Sigmoid colon (tissue), 7 donors: ENCODE results near the gene EHHADH. TPM values are rescaled to one million over a fixed set of nuclear protein-coding genes. Genes with fewer than 3 reads are reported as not detected.
A peak's percentile ranks its signal among the peaks of the same experiment; 100 is the strongest.

ENCODE experiments used
- DNase-seq: peaks from one replicate; pipeline ENCODE4 v3.0.0-alpha.2; 2019
- H3K27ac ChIP-seq, 4 donors: fragments of 200-600 bp; sonication (generic); one replicate each; pipeline ENCODE4 v1.5.1; 2016 to 2019; ENCODE audit warnings: mild to moderate bottlenecking in 1 of 4
- H3K27me3 ChIP-seq, 3 donors: fragments of 200-600 bp; sonication (generic); one replicate each; pipeline ENCODE4 v1.5.1; 2019; ENCODE audit warnings: mild to moderate bottlenecking in 1 of 3
- H3K36me3 ChIP-seq, 4 donors: fragments of 200-600 bp; sonication (generic); one replicate each; pipeline ENCODE4 v1.5.1; 2016 to 2019
- H3K4me1 ChIP-seq, 4 donors: fragments of 200-600 bp; sonication (generic); one replicate each; pipeline ENCODE4 v1.5.1; 2017 to 2019
- H3K4me3 ChIP-seq, 4 donors: fragments of 200-600 bp; sonication (generic); one replicate each; pipeline ENCODE4 v1.5.1; 2017 to 2019; ENCODE audit warnings: mild to moderate bottlenecking in 2 of 4, moderate library complexity in 1 of 4
- H3K9me3 ChIP-seq, 4 donors: fragments of 200-600 bp in 3 of 4; sonication (generic) in 3 of 4; one replicate each; pipeline versions ENCODE4 v1.5.1 to v1.6.1; 2013 to 2019
- EP300 ChIP-seq, 4 donors: sonication (generic); formaldehyde crosslinking; IDR thresholded peaks; one replicate each; pipeline ENCODE4 v1.6.1; 2017; ENCODE audit warnings: antibody characterized with exemption in 4 of 4
- POLR2A ChIP-seq, 2 donors: fragments of 450-650 bp; IDR thresholded peaks; one replicate each; pipeline ENCODE4 v1.6.1; 2016; ENCODE audit warnings: antibody characterized with exemption in 2 of 2, mild to moderate bottlenecking in 2 of 2, moderate library complexity in 2 of 2
- POLR2AphosphoS5 ChIP-seq, 4 donors: sonication (generic); formaldehyde crosslinking; IDR thresholded peaks; one replicate each; pipeline ENCODE4 v1.6.1; 2017; ENCODE audit warnings: antibody characterized with exemption in 4 of 4
- WGBS, 2 donors: extraction: QIAGEN DNeasy Blood & Tissue Kit; methylation state at CpG; one replicate each; pipeline ENCODE4 v1.1.7; 2013; 5-methylcytosine and 5-hydroxymethylcytosine counted together
- intact Hi-C: fragments of 100-400 bp; cut with DNase I; formaldehyde crosslinking; loops from one replicate; pipeline ENCODE4 v1.15.1; 2023
- polyA plus RNA-seq, 3 donors: library from polyadenylated mRNA; stranded (reverse); fragments of 200-250 nt; gene quantifications; one replicate each; pipeline ENCODE4 v1.2.3, GENCODE V29; 2013
- total RNA-seq, 4 donors: library from RNA; depleted of rRNA; stranded (reverse); fragments of >200 nt; gene quantifications; one replicate each; pipeline ENCODE4 v1.1.0, GENCODE V29; 2016
- TF ChIP-seq, protein P1 (sequence below), 4 experiments: fragments of 450-650 bp in 3 of 4; fragments of 200-600 bp in 1 of 4; IDR thresholded peaks; one replicate each; pipeline ENCODE4 v1.5.1; 2016 to 2019; ENCODE audit warnings: antibody characterized with exemption in 4 of 4, mild to moderate bottlenecking in 3 of 4, moderate library complexity in 2 of 4
- donor health status: healthy with polysubstance abuse.
- donor health status: Bipolar disorder and iron deficiency.
- donor health status: healthy.

EHHADH gene
- total and polyA plus RNA-seq, 7 donors: 1.9 to 20.8 (median 7.5) TPM

DNA sequence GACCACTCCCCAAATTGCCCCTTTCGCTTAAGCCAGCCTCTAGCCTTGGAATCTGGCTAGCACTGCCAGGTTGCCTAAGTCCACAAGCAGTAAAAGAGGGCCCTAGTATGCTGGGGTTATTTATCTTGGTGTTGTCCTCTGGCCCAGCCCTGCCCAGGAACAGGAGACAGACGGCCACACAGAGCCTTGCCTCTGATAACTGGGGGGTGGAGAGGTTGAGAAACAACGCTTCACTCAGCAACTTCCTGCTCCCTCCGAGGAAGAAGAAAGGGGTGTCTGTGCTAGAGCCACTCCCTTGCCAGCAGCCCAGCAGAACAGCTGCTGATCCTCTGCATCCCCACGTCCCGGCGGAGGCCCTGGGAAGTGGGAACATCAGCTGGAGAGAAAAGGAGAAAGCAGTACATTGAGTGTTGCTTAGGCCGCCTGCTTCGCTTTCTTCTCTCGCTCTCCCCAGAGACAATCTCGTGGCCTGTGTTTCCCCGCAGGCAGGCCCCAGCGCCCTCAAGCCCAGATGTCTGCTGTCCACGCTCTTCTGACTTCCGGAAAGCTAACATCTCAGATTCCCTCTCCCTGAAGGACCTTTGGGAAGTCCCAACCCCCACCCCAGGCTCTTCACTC lies 78.4 kb downstream of the EHHADH start:
- peak overlapping the region; percentile 14 to 67 (median 58) for H3K27ac ChIP-seq
- DNase-seq: peak; percentile 82
- no peaks in the 10 kb centered on the region for H3K27me3 ChIP-seq
- no peaks in the 10 kb centered on the region for H3K9me3 ChIP-seq
- no peaks in the 10 kb centered on the region for H3K36me3 ChIP-seq
- intact Hi-C loops: loop anchor here (2.0 to 10.0 kb wide), 2 partner anchors 21 to 301 kb away; no protein-coding TSS in a partner anchor
- no peak overlapping the region for H3K4me3 ChIP-seq
- peaks cover 0 to 14% (median 11%) of the 10 kb centered on the region in 4 donors for H3K4me1 ChIP-seq
- WGBS, 2 donors: 9 to 27% methylated on average over 15 of the region's 15 CpGs
- TF ChIP-seq, protein P1, sequence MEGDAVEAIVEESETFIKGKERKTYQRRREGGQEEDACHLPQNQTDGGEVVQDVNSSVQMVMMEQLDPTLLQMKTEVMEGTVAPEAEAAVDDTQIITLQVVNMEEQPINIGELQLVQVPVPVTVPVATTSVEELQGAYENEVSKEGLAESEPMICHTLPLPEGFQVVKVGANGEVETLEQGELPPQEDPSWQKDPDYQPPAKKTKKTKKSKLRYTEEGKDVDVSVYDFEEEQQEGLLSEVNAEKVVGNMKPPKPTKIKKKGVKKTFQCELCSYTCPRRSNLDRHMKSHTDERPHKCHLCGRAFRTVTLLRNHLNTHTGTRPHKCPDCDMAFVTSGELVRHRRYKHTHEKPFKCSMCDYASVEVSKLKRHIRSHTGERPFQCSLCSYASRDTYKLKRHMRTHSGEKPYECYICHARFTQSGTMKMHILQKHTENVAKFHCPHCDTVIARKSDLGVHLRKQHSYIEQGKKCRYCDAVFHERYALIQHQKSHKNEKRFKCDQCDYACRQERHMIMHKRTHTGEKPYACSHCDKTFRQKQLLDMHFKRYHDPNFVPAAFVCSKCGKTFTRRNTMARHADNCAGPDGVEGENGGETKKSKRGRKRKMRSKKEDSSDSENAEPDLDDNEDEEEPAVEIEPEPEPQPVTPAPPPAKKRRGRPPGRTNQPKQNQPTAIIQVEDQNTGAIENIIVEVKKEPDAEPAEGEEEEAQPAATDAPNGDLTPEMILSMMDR (IDR thresholded peaks at IDR 0.05): no peak
- TF ChIP-seq POLR2AphosphoS5 (IDR thresholded peaks at IDR 0.05): peak in 2 of 4 donors; percentile 34 to 52

DNA sequence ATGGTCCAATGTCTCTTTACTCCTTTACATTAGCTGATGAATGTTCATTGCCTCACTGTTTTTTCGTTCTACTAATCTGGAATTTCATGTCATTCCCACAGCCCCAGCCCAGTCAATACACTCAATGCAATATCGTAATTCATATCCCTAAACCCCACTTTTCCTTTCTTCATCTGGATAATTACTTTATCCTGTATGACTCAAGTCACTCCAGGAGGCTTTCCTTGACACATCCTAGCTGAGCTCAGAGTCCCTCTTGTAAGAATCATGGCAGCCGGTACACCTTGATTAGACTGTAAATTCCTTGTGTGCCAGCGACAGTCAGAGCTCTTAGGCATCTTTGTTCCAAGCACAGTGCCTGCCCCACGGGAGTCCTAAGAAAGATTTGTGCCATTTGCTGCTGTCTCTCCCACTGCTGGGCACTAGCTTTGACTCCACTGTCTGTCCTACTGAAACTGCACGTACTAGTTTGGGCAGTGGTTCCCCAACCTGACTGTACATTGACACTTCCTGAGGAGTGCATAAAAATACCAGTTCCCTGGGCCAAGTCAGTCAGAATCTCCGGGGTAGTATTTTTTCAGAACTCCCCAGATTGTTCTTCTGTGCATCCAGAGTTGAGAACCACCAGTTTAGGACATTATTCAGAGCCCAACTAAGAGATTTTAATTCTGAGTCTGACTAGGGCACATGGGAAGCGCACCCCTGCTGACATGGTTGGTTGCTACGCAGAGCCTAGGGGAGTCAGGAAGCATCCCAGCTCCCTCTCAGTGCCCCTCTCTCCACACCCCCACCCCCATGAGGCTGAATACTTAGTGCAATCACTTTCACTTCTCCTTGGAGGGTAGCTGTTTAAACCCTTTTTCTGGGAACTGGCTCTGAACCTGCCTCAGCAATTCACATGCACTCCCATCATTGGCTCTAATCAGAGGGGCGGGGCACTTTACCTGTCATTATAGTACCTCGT lies 81.5 kb downstream of the EHHADH start:
- no peak overlapping the region for H3K27ac ChIP-seq
- peaks cover 0 to 14% (median 11%) of the 10 kb centered on the region in 4 donors for H3K4me1 ChIP-seq
- TF ChIP-seq EP300 (IDR thresholded peaks at IDR 0.05) (no peak), POLR2AphosphoS5 (IDR thresholded peaks at IDR 0.05) (no peak), POLR2A (IDR thresholded peaks at IDR 0.05) (no peak)
- TF ChIP-seq, protein P1 (IDR thresholded peaks at IDR 0.05): no peak
- no peaks in the 10 kb centered on the region for H3K27me3 ChIP-seq
- no peak for DNase-seq
- H3K4me3 ChIP-seq: no peak overlapping the region
- H3K36me3 ChIP-seq: no peaks in the 10 kb centered on the region
- no peaks in the 10 kb centered on the region for H3K9me3 ChIP-seq
- WGBS, 2 donors: 79 to 85% methylated on average over 11 of the region's 11 CpGs
- intact Hi-C loops: loop anchor here (10.0 kb wide), 1 partner anchor 298 kb away; no protein-coding TSS in a partner anchor

DNA sequence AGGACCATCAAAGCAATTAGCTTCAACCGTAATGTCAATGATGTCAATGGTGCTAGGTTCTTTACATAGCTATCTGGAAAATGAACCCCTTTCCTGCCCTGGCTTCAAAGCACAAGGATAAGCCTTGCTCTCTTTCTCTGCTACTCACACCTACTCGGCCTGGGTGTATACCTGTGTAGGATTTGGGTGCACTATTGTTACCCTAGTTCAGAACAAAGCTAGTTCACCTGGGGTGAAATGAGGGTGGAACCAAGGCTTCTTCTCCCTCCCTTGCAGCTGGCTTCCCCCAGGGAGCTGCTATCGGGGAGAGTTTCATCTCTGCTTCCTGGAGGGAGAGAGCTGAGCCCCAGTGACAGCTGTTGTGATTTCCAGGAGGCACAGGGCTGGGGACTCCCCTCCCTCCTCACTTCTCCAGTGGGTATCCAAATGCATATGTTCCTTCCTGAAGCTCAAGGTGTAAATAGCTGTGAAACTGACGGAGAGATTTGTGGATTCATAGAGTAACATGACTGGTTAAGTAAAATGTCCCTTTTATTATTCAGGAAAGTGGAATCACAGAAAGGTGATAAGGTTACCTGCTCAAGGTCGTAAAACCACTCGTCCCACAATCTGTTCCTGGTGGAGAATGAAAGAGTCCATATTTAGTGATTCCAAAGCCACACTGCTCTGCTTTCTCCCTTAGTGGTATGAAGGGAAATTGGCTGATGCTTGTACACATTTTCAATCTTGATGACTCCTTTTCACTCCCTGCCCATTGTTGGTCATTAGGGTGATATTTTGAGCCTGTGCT lies 89.2 kb downstream of the EHHADH start:
- no peaks in the 10 kb centered on the region for H3K36me3 ChIP-seq
- no peak for DNase-seq
- no peaks in the 10 kb centered on the region for H3K4me1 ChIP-seq
- H3K27ac ChIP-seq: no peak overlapping the region
- H3K9me3 ChIP-seq: no peaks in the 10 kb centered on the region
- TF ChIP-seq EP300 (IDR thresholded peaks at IDR 0.05) (no peak), POLR2AphosphoS5 (IDR thresholded peaks at IDR 0.05) (no peak), POLR2A (IDR thresholded peaks at IDR 0.05) (no peak)
- TF ChIP-seq, protein P1 (IDR thresholded peaks at IDR 0.05): no peak
- no peaks in the 10 kb centered on the region for H3K27me3 ChIP-seq
- no peak overlapping the region for H3K4me3 ChIP-seq
- intact Hi-C loops: no loop called here
- 42 to 66% methylated on average over 6 of the region's 6 CpGs for WGBS, 2 donors

DNA sequence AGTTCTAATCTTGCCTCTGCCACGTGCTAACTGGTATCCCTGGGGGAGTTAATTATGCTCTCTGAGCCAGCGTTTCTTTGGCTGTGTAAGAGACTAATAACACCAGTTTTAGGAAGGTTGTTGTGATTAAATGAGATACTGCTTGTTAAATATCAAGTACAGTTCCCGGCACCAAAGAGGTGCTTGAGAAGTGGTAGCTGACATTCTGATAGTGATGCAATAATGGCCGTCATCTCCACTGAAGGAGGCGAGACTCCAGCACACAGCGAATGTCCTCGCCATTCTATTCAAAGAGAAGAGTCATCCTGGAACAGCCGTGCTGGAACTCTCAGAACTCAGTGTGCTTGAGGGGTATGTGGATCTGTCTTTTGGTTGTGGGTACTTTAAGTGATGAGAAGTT lies 91.2 kb downstream of the EHHADH start:
- WGBS, 2 donors: 91% methylated on average over 8 of the region's 8 CpGs
- TF ChIP-seq EP300 (IDR thresholded peaks at IDR 0.05) (no peak), POLR2A (IDR thresholded peaks at IDR 0.05) (no peak), POLR2AphosphoS5 (IDR thresholded peaks at IDR 0.05) (no peak)
- TF ChIP-seq, protein P1 (IDR thresholded peaks at IDR 0.05): no peak
- Histone ChIP-seq H3K27me3 (no peaks in the 10 kb centered on the region), H3K9me3 (no peaks in the 10 kb centered on the region), H3K4me3 (no peak overlapping the region), H3K36me3 (no peaks in the 10 kb centered on the region), H3K4me1 (no peaks in the 10 kb centered on the region), H3K27ac (no peak overlapping the region)
- intact Hi-C loops: no loop called here
- no peak for DNase-seq
